NCI-H345 treated with DMSO at 0.1 percent for 48 hours (cell line): ENCODE data around the gene TNRC6A.

Experiments used
- DNase-seq: peaks from one replicate; lab custom pipeline; 2025; ENCODE audit not compliant: unreplicated experiment; lab: John Stamatoyannopoulos, UW

The TNRC6A gene

GRCh38 chr16:24755201-24755874 is 25.9 kb downstream of the TNRC6A start:
- DNase-seq: no peak

- no peak for DNase-seq
Observed at GRCh38 chr16:24758373-24758772, 28.9 kb downstream of the TNRC6A start.

GRCh38 chr16:24759006-24759405 is 29.6 kb downstream of the TNRC6A start:
- DNase-seq: no peak

- DNase-seq: no peak
Observed at GRCh38 chr16:24761526-24761925, 32.1 kb downstream of the TNRC6A start.

- no peak for DNase-seq
Observed at GRCh38 chr16:24764916-24765315, 35.5 kb downstream of the TNRC6A start.

- no peak for DNase-seq
Observed at GRCh38 chr16:24766057-24766456, 36.6 kb downstream of the TNRC6A start.

- no peak for DNase-seq
Observed at GRCh38 chr16:24769806-24770205, 40.4 kb downstream of the TNRC6A start.

- no peak for DNase-seq
Observed at GRCh38 chr16:24771132-24771778, 41.8 kb downstream of the TNRC6A start.

GRCh38 chr16:24771779-24772157 is 42.3 kb downstream of the TNRC6A start:
- DNase-seq: no peak

GRCh38 chr16:24773771-24774427 is 44.4 kb downstream of the TNRC6A start:
- DNase-seq: no peak

GRCh38 chr16:24774510-24774909 is 45.1 kb downstream of the TNRC6A start:
- no peak for DNase-seq

- no peak for DNase-seq
Observed at GRCh38 chr16:24775455-24775854, 46.0 kb downstream of the TNRC6A start.

- DNase-seq: no peak
Observed at GRCh38 chr16:24776501-24777220, 47.2 kb downstream of the TNRC6A start.

GRCh38 chr16:24778671-24779070 is 49.2 kb downstream of the TNRC6A start:
- no peak for DNase-seq

- DNase-seq: no peak
Observed at GRCh38 chr16:24781256-24781655, 51.8 kb downstream of the TNRC6A start.

- DNase-seq: no peak
Observed at GRCh38 chr16:24784121-24784520, 54.7 kb downstream of the TNRC6A start.

GRCh38 chr16:24789881-24790280 is 60.4 kb downstream of the TNRC6A start:
- DNase-seq: no peak

GRCh38 chr16:24800586-24800985 is 71.1 kb downstream of the TNRC6A start:
- DNase-seq: no peak

GRCh38 chr16:24801761-24802302 is 72.4 kb downstream of the TNRC6A start:
- no peak for DNase-seq

GRCh38 chr16:24805484-24805883 is 76.0 kb downstream of the TNRC6A start:
- DNase-seq: no peak

GRCh38 chr16:24807301-24807700 is 77.8 kb downstream of the TNRC6A start:
- DNase-seq: no peak
